Activated CD8-positive, alpha-beta T cell treated with anti-CD3 and anti-CD28 coated beads for 36 hours (primary cell): ENCODE data around the gene NPTXR. TPM values are rescaled to one million over a fixed set of nuclear protein-coding genes. Genes with fewer than 3 reads are reported as not detected.

Experiments
- ATAC-seq: fragments of 200-7000 bp; cut with Tn5 transposase; one replicate; pipeline ENCODE4 v1.10.0; 2021; ENCODE audit warnings: mild to moderate bottlenecking, moderate library complexity
- CTCF ChIA-PET: fragments of 350-600 bp; sonication (Branson Sonifier 250); formaldehyde crosslinking; loops from one replicate; lab custom pipeline; 2021; ENCODE audit warnings: antibody characterized with exemption; lab: Charles Lee
- POLR2A ChIA-PET: fragments of 350-600 bp; sonication (Branson Sonifier 250); formaldehyde crosslinking; loops from one replicate; lab custom pipeline; 2021; ENCODE audit warnings: antibody characterized with exemption; lab: Charles Lee
- DNase-seq: peaks from one replicate; pipeline ENCODE4 v3.0.0-alpha.2; 2020
- H3K27ac Mint-ChIP-seq: one replicate; pipeline ENCODE4 v1.8.0; 2021; ENCODE audit warnings: mild to moderate bottlenecking, mixed read lengths
- H3K27me3 Mint-ChIP-seq: one replicate; pipeline ENCODE4 v1.8.0; 2021; ENCODE audit warnings: mixed read lengths
- H3K36me3 Mint-ChIP-seq: one replicate; pipeline ENCODE4 v1.8.0; 2021; ENCODE audit warnings: low read depth, mixed read lengths
- H3K4me1 Mint-ChIP-seq: one replicate; pipeline ENCODE4 v1.8.0; 2021; ENCODE audit warnings: low read depth, mixed read lengths
- H3K4me3 Mint-ChIP-seq: one replicate; pipeline ENCODE4 v1.8.0; 2021; ENCODE audit warnings: mild to moderate bottlenecking, moderate library complexity, mixed read lengths
- H3K9me3 Mint-ChIP-seq: one replicate; pipeline ENCODE4 v1.8.0; 2021; ENCODE audit warnings: mixed read lengths
- CTCF ChIP-seq: fragments of 200-600 bp; IDR thresholded peaks from one replicate; pipeline ENCODE4 v1.8.0; 2022; ENCODE audit warnings: antibody characterized with exemption, mild to moderate bottlenecking
- intact Hi-C: fragments of 100-400 bp; cut with micrococcal nuclease; formaldehyde crosslinking; loops from one replicate; pipeline ENCODE4 v1.10.0; 2022
- total RNA-seq, 2 experiments: library from RNA; stranded (reverse); gene quantifications; one replicate each; pipeline ENCODE4 v1.2.3, GENCODE V29; 2021

The NPTXR gene
- total RNA-seq, 2 experiments from 2014 or later: 0.69 to 0.83 TPM

DNA sequence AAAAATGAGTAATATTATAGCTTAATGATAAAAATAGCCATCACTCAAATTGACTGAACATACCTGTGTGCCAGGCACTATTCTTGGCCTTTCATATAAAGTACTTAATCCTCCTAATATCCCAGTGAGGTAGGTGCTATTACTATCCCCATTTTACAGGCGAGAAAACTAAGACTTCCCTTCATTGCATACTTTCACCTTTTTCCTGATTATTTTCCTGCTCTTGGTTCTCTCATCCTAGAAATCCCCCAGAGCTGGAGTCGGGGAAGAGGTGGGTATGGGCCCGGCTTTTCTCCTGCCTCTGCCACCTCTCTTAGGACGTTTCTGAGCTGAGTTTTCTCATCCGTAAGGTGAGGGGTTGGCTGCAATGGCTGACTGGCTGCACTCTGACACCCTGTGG lies 2.2 kb downstream of the NPTXR start:
- H3K4me1 Mint-ChIP-seq: peaks cover 10% of the 10 kb centered on the region
- DNase-seq: no peak
- ATAC-seq: no peak

GRCh38 chr22:38841211-38841610 lies 2.6 kb downstream of the NPTXR start:
- Mint-ChIP-seq H3K4me3 (no peak overlapping the region), H3K4me1 (peaks cover 10% of the 10 kb centered on the region), H3K9me3 (no peaks in the 10 kb centered on the region), H3K27me3 (peaks cover 16% of the 10 kb centered on the region), H3K36me3 (no peaks in the 10 kb centered on the region), H3K27ac (no peak overlapping the region)
- no peak for DNase-seq
- intact Hi-C loops: no loop called here
- no peak for TF ChIP-seq CTCF
- POLR2A ChIA-PET: interaction anchor here (1.0 kb wide), 1 partner anchor 56 kb away, joined by 3 read pairs; no protein-coding TSS in a partner anchor
- no peak for ATAC-seq
- CTCF ChIA-PET: interaction anchor here (1.0 kb wide), 1 partner anchor 116 kb away, joined by 4 read pairs; no protein-coding TSS in a partner anchor

More for the DNA sequence above, 2.2 kb downstream of the NPTXR start:
- Mint-ChIP-seq H3K4me3 (no peak overlapping the region), H3K36me3 (no peaks in the 10 kb centered on the region), H3K27me3 (peaks cover 18% of the 10 kb centered on the region), H3K9me3 (no peaks in the 10 kb centered on the region), H3K27ac (no peak overlapping the region)
- intact Hi-C loops: no loop called here
- CTCF ChIA-PET: interaction anchor here (1.0 kb wide), 1 partner anchor 117 kb away, joined by 4 read pairs; no protein-coding TSS in a partner anchor
- no peak for TF ChIP-seq CTCF
- POLR2A ChIA-PET: interaction anchor here (1.0 kb wide), 1 partner anchor 57 kb away, joined by 3 read pairs; no protein-coding TSS in a partner anchor

DNA sequence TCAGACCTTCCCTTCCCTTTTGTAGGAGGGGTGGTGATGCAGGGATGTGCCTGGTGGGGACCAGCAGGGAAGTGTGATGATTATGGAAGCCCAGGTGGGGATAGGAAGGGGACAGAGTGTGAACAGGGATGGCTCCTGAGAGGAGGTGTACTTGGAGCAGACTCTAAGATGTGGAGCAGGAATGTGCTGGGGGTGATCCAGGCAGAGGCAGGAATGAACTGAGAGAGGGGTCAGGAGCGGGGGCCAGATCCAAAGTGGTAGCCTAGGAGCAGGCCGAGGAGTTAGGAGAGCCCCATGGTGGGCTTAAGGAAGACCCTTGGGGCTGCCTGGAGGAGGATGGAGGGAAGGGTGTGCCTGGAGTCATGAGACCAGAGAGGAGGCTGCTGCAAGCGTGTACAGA lies 3.7 kb downstream of the NPTXR start:
- intact Hi-C loops: no loop called here

GRCh38 chr22:38839686-38840085 lies 4.1 kb downstream of the NPTXR start:
- ATAC-seq (no peak), DNase-seq (no peak)
- Mint-ChIP-seq H3K27ac (no peak overlapping the region), H3K9me3 (no peaks in the 10 kb centered on the region), H3K4me3 (no peak overlapping the region), H3K27me3 (peaks cover 11% of the 10 kb centered on the region), H3K4me1 (peaks cover 10% of the 10 kb centered on the region), H3K36me3 (no peaks in the 10 kb centered on the region)
- ChIA-PET CTCF (interaction anchor here (0.6 to 1.3 kb wide), 3 partner anchors 30 to 739 kb away, joined by 3 to 4 read pairs (median 3); no protein-coding TSS in a partner anchor), POLR2A (no interaction called here)
- TF ChIP-seq CTCF: no peak
- intact Hi-C loops: no loop called here

More for the DNA sequence above, 3.7 kb downstream of the NPTXR start:
- peaks cover 12% of the 10 kb centered on the region for H3K27me3 Mint-ChIP-seq
- ATAC-seq: no peak
- TF ChIP-seq CTCF: no peak
- no peaks in the 10 kb centered on the region for H3K36me3 Mint-ChIP-seq
- H3K9me3 Mint-ChIP-seq: no peaks in the 10 kb centered on the region
- ChIA-PET POLR2A (no interaction called here), CTCF (interaction anchor here (0.6 to 1.3 kb wide), 3 partner anchors 30 to 740 kb away, joined by 3 to 4 read pairs (median 3); no protein-coding TSS in a partner anchor)
- no peak overlapping the region for H3K4me3 Mint-ChIP-seq
- no peak overlapping the region for H3K27ac Mint-ChIP-seq
- no peak for DNase-seq
- peaks cover 10% of the 10 kb centered on the region for H3K4me1 Mint-ChIP-seq

DNA sequence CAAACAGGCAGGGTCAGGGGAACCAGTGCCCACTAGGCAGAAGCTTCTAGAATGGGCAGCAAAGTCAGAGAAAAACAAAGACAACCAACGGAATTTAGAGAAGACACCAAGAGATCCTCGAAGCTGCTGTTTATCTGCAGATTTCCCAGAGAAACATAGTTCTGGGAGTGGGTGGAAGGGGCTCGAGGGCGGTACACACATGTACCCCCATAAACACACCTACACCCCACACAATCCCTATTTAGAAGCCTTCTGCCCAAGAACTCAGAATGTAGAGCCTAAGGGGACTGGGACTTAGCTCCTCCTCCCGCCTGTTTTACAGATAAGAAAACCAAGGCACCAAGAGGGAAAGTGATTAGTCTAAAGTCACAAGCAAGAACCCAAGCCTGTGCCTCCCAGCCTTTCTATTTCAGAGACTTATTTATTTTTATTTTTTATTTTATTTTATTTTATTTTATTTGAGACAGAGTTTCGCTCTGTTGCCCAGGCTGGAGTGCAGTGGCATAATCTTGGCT lies 6.4 kb downstream of the NPTXR start:
- ChIA-PET POLR2A (interaction anchor here (0.6 to 0.8 kb wide), 2 partner anchors 14 to 23 kb away, joined by 3 read pairs; no protein-coding TSS in a partner anchor), CTCF (interaction anchor here (1.6 to 2.2 kb wide), 2 partner anchors 33 to 71 kb away, joined by 4 to 5 read pairs; no protein-coding TSS in a partner anchor)
- TF ChIP-seq CTCF: no peak
- DNase-seq: no peak
- H3K27ac Mint-ChIP-seq: no peak overlapping the region
- H3K4me1 Mint-ChIP-seq: peaks cover 4% of the 10 kb centered on the region
- H3K36me3 Mint-ChIP-seq: no peaks in the 10 kb centered on the region
- no peak overlapping the region for H3K4me3 Mint-ChIP-seq
- ATAC-seq: no peak
- H3K27me3 Mint-ChIP-seq: peaks cover 4% of the 10 kb centered on the region
- no peaks in the 10 kb centered on the region for H3K9me3 Mint-ChIP-seq
- intact Hi-C loops: no loop called here
